SK-N-MC (cell line): ENCODE measurements around the gene INPP5A.

Experiments used
- EZH2 ChIP-seq: fragments of 200-600 bp; sonication (generic); IDR thresholded peaks from one replicate; pipeline ENCODE4 v1.6.1; 2017; ENCODE audit warnings: antibody characterized with exemption
- POLR2AphosphoS5 ChIP-seq: IDR thresholded peaks from 2 replicates; pipeline ENCODE4 v1.6.1; 2012; ENCODE audit warnings: mild to moderate bottlenecking, low read depth, low read length, borderline replicate concordance

DNA sequence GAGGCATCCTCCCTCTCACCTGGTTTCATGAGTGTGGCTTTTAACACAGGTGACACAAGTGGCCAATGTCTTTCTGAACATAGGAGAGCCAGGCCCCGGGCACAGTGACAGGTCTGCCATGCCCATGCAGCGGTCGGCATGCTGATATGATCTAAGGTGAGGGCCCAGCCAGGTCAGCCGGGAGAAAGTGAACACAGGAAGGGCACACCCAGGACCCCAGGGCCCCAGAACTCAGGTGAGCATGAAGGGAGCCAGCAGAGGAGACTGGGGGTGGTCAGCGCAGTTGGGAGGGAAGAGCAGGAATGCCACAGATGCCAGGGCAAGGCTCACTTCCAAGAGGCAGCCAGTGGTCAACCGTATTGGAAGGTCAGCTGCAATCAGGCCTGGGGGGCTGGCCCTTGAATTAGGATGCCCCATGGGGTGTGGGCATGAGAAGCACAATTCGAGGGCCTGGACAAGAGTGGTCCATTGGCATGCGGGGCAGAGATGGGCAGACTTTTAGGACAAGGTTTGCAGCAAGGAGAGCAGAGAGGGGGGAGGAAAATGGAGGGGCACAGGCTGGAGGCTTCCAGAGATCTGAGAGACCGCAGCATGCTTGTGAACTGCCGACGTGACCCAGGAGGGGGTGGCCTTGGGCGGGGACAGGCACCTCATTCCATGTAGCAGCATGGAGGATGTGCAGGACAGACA lies 3.9 kb upstream of the INPP5A start:
- TF ChIP-seq EZH2 (no peak), POLR2AphosphoS5 (no peak)
